Trophoblast cell (in vitro differentiated cells and primary cell): ENCODE results near the gene PYHIN1.

Experiments
- DNase-seq, 2 donors: peaks; one replicate each; pipeline ENCODE4 v3.0.0-alpha.2; 2016
- H2AFZ ChIP-seq: 2 replicates; pipeline ENCODE4 v1.6.1; 2013; ENCODE audit warnings: low read length, moderate library complexity, mild to moderate bottlenecking; ENCODE audit not compliant: insufficient read depth, poor library complexity
- H2AK5ac ChIP-seq: 2 replicates; pipeline ENCODE4 v1.6.1; 2013; ENCODE audit warnings: mild to moderate bottlenecking, low read length
- H2BK120ac ChIP-seq: 2 replicates; pipeline ENCODE4 v1.6.1; 2013; ENCODE audit warnings: low read length, mild to moderate bottlenecking, moderate library complexity; ENCODE audit not compliant: insufficient read depth, poor library complexity
- H2BK12ac ChIP-seq: 2 replicates; pipeline ENCODE4 v1.6.1; 2013; ENCODE audit warnings: mild to moderate bottlenecking, low read length, moderate library complexity
- H2BK5ac ChIP-seq: 2 replicates; pipeline ENCODE4 v1.6.1; 2013; ENCODE audit warnings: low read length, low read depth, moderate library complexity, mild to moderate bottlenecking; ENCODE audit not compliant: poor library complexity
- H3K14ac ChIP-seq: 2 replicates; pipeline ENCODE4 v1.6.1; 2013; ENCODE audit warnings: mild to moderate bottlenecking, low read length
- H3K18ac ChIP-seq: 2 replicates; pipeline ENCODE4 v1.6.1; 2013; ENCODE audit warnings: mild to moderate bottlenecking, low read length
- H3K23ac ChIP-seq: 2 replicates; pipeline ENCODE4 v1.6.1; 2013; ENCODE audit warnings: low read length
- H3K27ac ChIP-seq: 2 replicates; pipeline ENCODE4 v1.5.1; 2013; ENCODE audit warnings: low read depth, mild to moderate bottlenecking, inconsistent platforms, low read length, moderate library complexity
- H3K27me3 ChIP-seq: 2 replicates; pipeline ENCODE4 v1.6.1; 2013; ENCODE audit warnings: inconsistent platforms, mild to moderate bottlenecking, low read length, moderate library complexity; ENCODE audit not compliant: insufficient read depth
- H3K36me3 ChIP-seq, 2 experiments: 1 replicate in 1 of 2; 2 replicates in 1 of 2; pipeline ENCODE4 v1.6.1; 2013; ENCODE audit warnings: low read length in 2 of 2, mild to moderate bottlenecking in 2 of 2, moderate library complexity in 1 of 2; ENCODE audit not compliant: insufficient read depth in 2 of 2, control insufficient read depth in 1 of 2
- H3K4ac ChIP-seq: 2 replicates; pipeline ENCODE4 v1.6.1; 2013; ENCODE audit warnings: low read depth, mild to moderate bottlenecking, low read length, moderate library complexity
- H3K4me1 ChIP-seq, 2 experiments: 1 replicate in 1 of 2; 2 replicates in 1 of 2; pipeline ENCODE4 v1.6.1; 2013; ENCODE audit warnings: low read length in 2 of 2, mild to moderate bottlenecking in 2 of 2, moderate library complexity in 1 of 2; ENCODE audit not compliant: insufficient read depth in 2 of 2, control insufficient read depth in 1 of 2
- H3K4me2 ChIP-seq: 2 replicates; pipeline ENCODE4 v1.6.1; 2013; ENCODE audit warnings: inconsistent platforms, mild to moderate bottlenecking, low read length, moderate library complexity
- H3K4me3 ChIP-seq: 2 replicates; pipeline ENCODE4 v1.5.1; 2013; ENCODE audit warnings: mild to moderate bottlenecking, low read depth, low read length, inconsistent platforms
- H3K79me1 ChIP-seq: one replicate; pipeline ENCODE4 v1.6.1; 2013; ENCODE audit warnings: low read length
- H3K79me2 ChIP-seq: 2 replicates; pipeline ENCODE4 v1.6.1; 2013; ENCODE audit warnings: low read length, mild to moderate bottlenecking; ENCODE audit not compliant: control insufficient read depth, insufficient read depth, poor library complexity
- H3K9ac ChIP-seq: 2 replicates; pipeline ENCODE4 v1.6.1; 2013; ENCODE audit warnings: mild to moderate bottlenecking, low read length
- H3K9me3 ChIP-seq: 2 replicates; pipeline ENCODE4 v1.6.1; 2013; ENCODE audit warnings: low read depth, mild to moderate bottlenecking, control low read depth, inconsistent platforms, low read length; ENCODE audit not compliant: insufficient read depth
- H4K12ac ChIP-seq: 2 replicates; pipeline ENCODE4 v1.6.1; 2013; ENCODE audit warnings: low read depth, mild to moderate bottlenecking, low read length, moderate library complexity
- H4K8ac ChIP-seq: 2 replicates; pipeline ENCODE4 v1.6.1; 2013; ENCODE audit warnings: low read depth, mild to moderate bottlenecking, low read length, moderate library complexity
- H4K91ac ChIP-seq: one replicate; pipeline ENCODE4 v1.6.1; 2013; ENCODE audit warnings: low read depth, mild to moderate bottlenecking, low read length, moderate library complexity
- WGBS: extraction: QIAGEN DNeasy Blood & Tissue Kit; methylation state at CpG from one replicate; pipeline ENCODE4 v1.1.7; 2013; ENCODE audit warnings: missing lambda C conversion rate; ENCODE audit not compliant: insufficient read length, insufficient coverage; ENCODE audit errors: extremely low coverage; 5-methylcytosine and 5-hydroxymethylcytosine counted together

PYHIN1 gene

DNA sequence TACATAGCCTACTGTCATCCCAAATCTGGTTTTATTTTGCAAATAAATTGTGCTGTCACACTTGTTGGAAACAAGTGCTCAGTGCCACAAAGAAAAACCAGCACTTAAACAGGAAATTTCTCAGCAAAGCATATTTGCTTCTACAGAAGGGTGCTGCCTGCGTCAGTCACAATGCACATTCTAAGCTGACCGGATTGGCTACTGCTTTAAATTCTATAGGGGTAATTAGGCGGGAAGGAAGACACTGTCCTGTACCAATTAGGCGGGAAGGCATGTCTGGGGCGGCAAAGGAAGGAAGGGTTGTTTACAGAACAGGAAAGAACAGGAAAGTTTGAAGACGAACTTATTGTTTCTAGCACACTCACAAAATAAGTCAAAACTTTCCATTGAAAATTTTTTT is 81.1 kb downstream of the PYHIN1 start:
- H4K91ac ChIP-seq, result no peak overlapping the region
- DNase-seq, result peak in 1 of 2 donors; percentile 2
- H3K9ac ChIP-seq, result no peak overlapping the region
- no peaks in the 10 kb centered on the region for H3K79me2 ChIP-seq
- H3K79me1 ChIP-seq, result no peaks in the 10 kb centered on the region
- no peaks in the 10 kb centered on the region for H3K36me3 ChIP-seq
- no peak overlapping the region for H3K27ac ChIP-seq
- H3K9me3 ChIP-seq, result no peaks in the 10 kb centered on the region
- no peak overlapping the region for H3K23ac ChIP-seq
- H3K4me1 ChIP-seq, result no peaks in the 10 kb centered on the region
- H3K4me2 ChIP-seq, result no peak overlapping the region
- no peak overlapping the region for H4K8ac ChIP-seq
- no peak overlapping the region for H2AFZ ChIP-seq
- no peak overlapping the region for H2AK5ac ChIP-seq
- H3K14ac ChIP-seq, result no peak overlapping the region
- no peak overlapping the region for H3K4me3 ChIP-seq
- no peak overlapping the region for H2BK12ac ChIP-seq
- no peak overlapping the region for H2BK120ac ChIP-seq
- no peaks in the 10 kb centered on the region for H3K27me3 ChIP-seq
- H4K12ac ChIP-seq, result no peak overlapping the region
- WGBS, result no CpG with 5 or more reads among the region's 6 CpGs
- no peak overlapping the region for H3K18ac ChIP-seq
- H2BK5ac ChIP-seq, result no peak overlapping the region
- no peak overlapping the region for H3K4ac ChIP-seq

GRCh38 chr1:159014003-159014571 is 82.7 kb downstream of the PYHIN1 start:
- Histone ChIP-seq H3K9me3 (no peaks in the 10 kb centered on the region), H2AK5ac (no peak overlapping the region), H4K91ac (no peak overlapping the region), H3K14ac (no peak overlapping the region), H2BK5ac (no peak overlapping the region), H3K4me2 (no peak overlapping the region), H2BK12ac (no peak overlapping the region), H3K79me2 (no peaks in the 10 kb centered on the region), H3K27me3 (no peaks in the 10 kb centered on the region), H3K4me3 (no peak overlapping the region), H3K23ac (no peak overlapping the region), H3K27ac (no peak overlapping the region), H3K4me1 (no peaks in the 10 kb centered on the region), H4K12ac (no peak overlapping the region), H3K18ac (no peak overlapping the region), H3K9ac (no peak overlapping the region), H2BK120ac (no peak overlapping the region), H3K4ac (no peak overlapping the region), H4K8ac (no peak overlapping the region), H3K36me3 (no peaks in the 10 kb centered on the region), H2AFZ (no peak overlapping the region), H3K79me1 (no peaks in the 10 kb centered on the region)
- WGBS, result no CpG with 5 or more reads among the region's 3 CpGs
- DNase-seq, result no peak

DNA sequence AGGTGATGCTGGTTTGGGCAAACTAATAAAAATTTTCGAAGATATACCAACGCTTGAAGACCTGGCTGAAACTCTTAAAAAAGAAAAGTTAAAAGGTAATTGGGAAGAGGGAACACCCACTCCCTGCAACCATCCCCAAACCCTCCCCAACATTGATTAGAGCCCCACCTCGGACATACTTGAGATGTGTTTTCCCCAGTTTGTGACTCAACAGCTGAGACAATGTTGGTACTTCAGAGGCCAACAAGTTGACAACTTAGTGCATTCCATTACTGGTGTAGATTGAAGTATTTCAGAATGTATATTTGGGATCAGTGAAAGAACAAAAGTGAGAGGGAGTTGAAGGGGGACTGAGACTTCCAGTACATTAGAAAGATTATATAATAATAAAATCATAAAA is 83.5 kb downstream of the PYHIN1 start:
- H2BK120ac ChIP-seq, result no peak overlapping the region
- H3K79me2 ChIP-seq, result no peaks in the 10 kb centered on the region
- H3K14ac ChIP-seq, result no peak overlapping the region
- no peak overlapping the region for H3K27ac ChIP-seq
- no peaks in the 10 kb centered on the region for H3K4me1 ChIP-seq
- no peak overlapping the region for H4K8ac ChIP-seq
- no peak overlapping the region for H2BK12ac ChIP-seq
- no peaks in the 10 kb centered on the region for H3K79me1 ChIP-seq
- no peak overlapping the region for H4K12ac ChIP-seq
- no peak overlapping the region for H3K9ac ChIP-seq
- H2BK5ac ChIP-seq, result no peak overlapping the region
- no peak overlapping the region for H3K4ac ChIP-seq
- H3K4me3 ChIP-seq, result no peak overlapping the region
- no peaks in the 10 kb centered on the region for H3K27me3 ChIP-seq
- H3K9me3 ChIP-seq, result no peaks in the 10 kb centered on the region
- no peak overlapping the region for H3K18ac ChIP-seq
- no peak overlapping the region for H3K4me2 ChIP-seq
- H3K23ac ChIP-seq, result no peak overlapping the region
- no CpG with 5 or more reads among the region's 3 CpGs for WGBS
- no peak overlapping the region for H2AK5ac ChIP-seq
- no peak overlapping the region for H4K91ac ChIP-seq
- DNase-seq, result no peak
- H3K36me3 ChIP-seq, result no peaks in the 10 kb centered on the region
- H2AFZ ChIP-seq, result no peak overlapping the region

GRCh38 chr1:159015440-159015909 is 84.1 kb downstream of the PYHIN1 start:
- Histone ChIP-seq H3K9me3 (no peaks in the 10 kb centered on the region), H2AK5ac (no peak overlapping the region), H3K4me2 (no peak overlapping the region), H3K36me3 (no peaks in the 10 kb centered on the region), H3K4me1 (no peaks in the 10 kb centered on the region), H2AFZ (no peak overlapping the region), H3K18ac (no peak overlapping the region), H3K14ac (no peak overlapping the region), H3K27ac (no peak overlapping the region), H3K9ac (no peak overlapping the region), H4K12ac (no peak overlapping the region), H3K4ac (no peak overlapping the region), H4K8ac (no peak overlapping the region), H4K91ac (no peak overlapping the region), H2BK12ac (no peak overlapping the region), H3K79me1 (no peaks in the 10 kb centered on the region), H3K23ac (no peak overlapping the region), H3K4me3 (no peak overlapping the region), H2BK120ac (no peak overlapping the region), H2BK5ac (no peak overlapping the region), H3K79me2 (no peaks in the 10 kb centered on the region), H3K27me3 (no peaks in the 10 kb centered on the region)
- no CpG with 5 or more reads among the region's 4 CpGs for WGBS
- peak; percentile 38 to 47 for DNase-seq
